ENCODE results near the gene ETS1.

ETS1 gene

GRCh38 chr11:128610721-128611617, 23.6 kb upstream of the ETS1 start:
- Histone ChIP-seq H3K27me3 (ENCODE audit: low read depth) (no peaks in the 10 kb centered on the region), H3K4me1 (no peaks in the 10 kb centered on the region), H3K4me3 (no peak overlapping the region), H3K36me3 (replicated peaks) (no peaks in the 10 kb centered on the region), H3K9me3 (no peaks in the 10 kb centered on the region)
- DNase-seq (ENCODE audit: low spot score in 2 of 2): no peak
- in situ Hi-C loops (cut with MboI; ENCODE audit: low sequenced_read_pairs): no loop called here

DNA sequence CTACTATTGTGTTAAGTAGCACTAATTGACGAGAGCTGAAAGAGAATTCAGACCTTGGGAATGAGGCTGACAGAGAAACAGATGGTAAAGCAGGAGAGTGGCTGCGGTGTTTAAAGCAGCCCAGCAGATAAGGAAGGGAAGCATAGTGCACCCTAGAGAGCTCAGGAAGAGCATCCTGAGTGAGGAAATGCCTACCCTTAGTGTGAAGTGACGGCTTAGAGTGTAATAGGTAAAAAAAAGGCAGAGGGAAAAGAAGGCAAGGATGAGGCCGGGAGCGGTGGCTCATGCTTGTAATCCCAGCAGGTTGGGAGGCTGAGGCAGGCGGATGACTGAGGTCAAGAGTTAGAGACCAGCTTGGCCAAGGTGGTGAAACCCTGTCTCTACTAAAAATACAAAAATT, 22.4 kb upstream of the ETS1 start:
- no peak overlapping the region for H3K4me3 ChIP-seq
- DNase-seq (ENCODE audit: low spot score in 2 of 2): no peak
- no peaks in the 10 kb centered on the region for H3K9me3 ChIP-seq
- no peaks in the 10 kb centered on the region for H3K36me3 ChIP-seq (replicated peaks)
- H3K27me3 ChIP-seq (ENCODE audit: low read depth): no peaks in the 10 kb centered on the region
- in situ Hi-C loops (cut with MboI; ENCODE audit: low sequenced_read_pairs): no loop called here
- H3K4me1 ChIP-seq: no peaks in the 10 kb centered on the region

DNA sequence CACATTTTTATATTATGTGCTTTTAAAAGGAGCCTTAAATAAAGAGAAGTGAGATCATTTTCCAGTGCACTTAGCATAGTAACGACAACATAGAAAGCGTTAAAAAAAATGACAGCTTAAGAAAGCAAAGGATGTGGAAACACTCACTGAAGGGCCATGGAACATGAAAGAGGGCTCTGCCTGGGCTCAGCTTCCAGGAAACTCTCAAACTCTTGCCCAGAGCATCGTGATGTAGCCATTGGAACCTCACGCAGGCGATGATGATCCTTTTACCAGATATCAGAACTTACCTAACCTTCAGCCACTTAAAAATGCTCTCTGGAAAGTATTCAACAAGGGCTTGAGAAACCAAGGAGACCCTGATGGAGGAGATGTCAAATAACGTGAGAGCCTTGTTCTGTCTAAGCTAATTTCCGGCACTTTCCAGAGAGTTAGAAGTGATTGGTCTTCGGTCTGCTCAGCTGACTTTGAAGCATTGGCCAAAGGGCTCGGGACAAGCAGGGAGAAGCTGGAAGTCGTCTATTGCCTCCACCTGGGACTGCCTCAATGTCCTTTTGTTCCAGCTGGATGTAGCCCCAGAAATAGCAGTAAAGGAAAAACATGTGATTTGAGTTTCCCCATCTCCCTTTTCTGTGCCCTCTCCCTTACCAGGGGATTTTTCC, 21.5 kb upstream of the ETS1 start:
- Histone ChIP-seq H3K27me3 (ENCODE audit: low read depth) (no peaks in the 10 kb centered on the region), H3K9me3 (no peaks in the 10 kb centered on the region), H3K4me1 (no peaks in the 10 kb centered on the region), H3K4me3 (no peak overlapping the region), H3K36me3 (replicated peaks) (no peaks in the 10 kb centered on the region)
- in situ Hi-C loops (cut with MboI; ENCODE audit: low sequenced_read_pairs): no loop called here
- no peak for DNase-seq (ENCODE audit: low spot score in 2 of 2)

DNA sequence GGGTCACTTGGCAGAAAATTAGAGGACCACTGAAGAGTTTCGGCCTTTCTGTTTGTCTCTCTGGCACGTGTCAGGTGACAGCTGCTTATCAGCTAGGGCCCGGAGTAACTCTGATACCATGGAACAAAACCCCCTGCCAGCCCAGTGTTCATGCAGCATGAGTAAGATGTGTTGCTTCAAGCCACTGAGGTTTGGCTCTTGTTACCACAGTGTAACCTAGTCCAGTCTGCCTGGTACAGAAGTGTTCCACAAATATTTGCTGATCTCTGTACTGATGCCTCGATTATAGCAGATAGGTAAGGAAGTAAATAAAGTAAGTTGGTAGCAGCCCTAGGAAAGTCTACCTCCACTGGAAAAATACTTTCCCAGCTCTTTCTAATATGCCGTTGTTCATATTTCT, 20.5 kb upstream of the ETS1 start:
- no peaks in the 10 kb centered on the region for H3K4me1 ChIP-seq
- in situ Hi-C loops (cut with MboI; ENCODE audit: low sequenced_read_pairs): no loop called here
- no peak overlapping the region for H3K4me3 ChIP-seq
- DNase-seq (ENCODE audit: low spot score in 2 of 2): no peak
- no peaks in the 10 kb centered on the region for H3K27me3 ChIP-seq (ENCODE audit: low read depth)
- H3K36me3 ChIP-seq (replicated peaks): no peaks in the 10 kb centered on the region
- no peaks in the 10 kb centered on the region for H3K9me3 ChIP-seq

DNA sequence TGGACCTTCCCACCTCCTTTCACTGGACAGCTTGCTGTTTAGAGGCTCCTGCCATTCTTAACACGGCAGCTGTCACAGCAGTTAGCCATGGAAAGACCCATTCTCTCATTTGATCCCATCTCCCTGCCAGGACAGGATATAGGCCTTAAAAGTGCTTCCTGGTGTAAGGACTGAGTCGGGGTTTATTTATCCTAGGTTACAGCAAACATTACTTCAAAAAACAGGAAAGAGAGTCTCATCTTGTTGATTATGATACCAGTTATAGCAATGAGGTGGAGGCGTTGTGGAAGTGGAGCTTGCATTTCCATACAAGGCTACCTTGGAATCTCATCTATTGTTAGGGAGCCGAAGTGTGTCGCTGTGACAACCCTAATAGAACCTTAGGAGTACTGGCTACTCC, 17.4 kb upstream of the ETS1 start:
- Histone ChIP-seq H3K27me3 (ENCODE audit: low read depth) (no peaks in the 10 kb centered on the region), H3K9me3 (no peaks in the 10 kb centered on the region), H3K4me1 (no peaks in the 10 kb centered on the region), H3K36me3 (replicated peaks) (no peaks in the 10 kb centered on the region), H3K4me3 (no peak overlapping the region)
- in situ Hi-C loops (cut with MboI; ENCODE audit: low sequenced_read_pairs): no loop called here
- no peak for DNase-seq (ENCODE audit: low spot score in 2 of 2)

DNA sequence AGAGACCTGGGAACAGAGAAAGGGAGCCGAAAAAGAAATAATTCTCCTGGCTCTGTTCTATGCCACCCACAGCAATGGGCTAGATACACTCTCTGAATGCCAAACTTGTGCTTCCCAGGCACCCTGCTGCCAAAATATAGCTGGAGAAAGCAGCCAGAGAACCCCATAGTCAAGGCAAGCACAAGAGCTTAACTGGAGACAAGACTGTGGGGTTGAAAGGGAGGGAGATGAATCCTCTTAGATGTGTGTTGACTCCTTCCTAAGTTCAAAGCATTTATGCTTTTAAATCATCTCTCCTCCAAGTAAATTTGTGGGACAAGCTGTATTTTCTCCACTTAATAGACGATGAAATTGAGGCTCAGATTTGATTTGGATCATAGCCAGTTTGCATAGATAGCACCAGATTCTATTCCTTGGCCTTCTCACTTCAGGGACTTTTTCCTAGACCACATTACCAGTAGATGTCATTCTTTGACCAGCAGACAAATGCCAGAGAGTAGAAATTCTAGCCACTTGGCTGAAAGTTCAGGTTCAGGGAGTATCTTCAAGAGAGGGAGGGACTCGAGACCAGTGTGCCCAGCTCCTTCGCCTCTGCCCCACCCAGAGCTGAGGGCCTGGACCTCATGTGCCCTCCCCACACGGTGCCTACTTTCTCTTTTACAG, 16.5 kb upstream of the ETS1 start:
- DNase-seq (ENCODE audit: low spot score in 2 of 2): no peak
- no peak overlapping the region for H3K4me3 ChIP-seq
- in situ Hi-C loops (cut with MboI; ENCODE audit: low sequenced_read_pairs): no loop called here
- H3K9me3 ChIP-seq: no peaks in the 10 kb centered on the region
- no peaks in the 10 kb centered on the region for H3K36me3 ChIP-seq (replicated peaks)
- H3K27me3 ChIP-seq (ENCODE audit: low read depth): no peaks in the 10 kb centered on the region
- H3K4me1 ChIP-seq: peaks cover 7% of the 10 kb centered on the region

DNA sequence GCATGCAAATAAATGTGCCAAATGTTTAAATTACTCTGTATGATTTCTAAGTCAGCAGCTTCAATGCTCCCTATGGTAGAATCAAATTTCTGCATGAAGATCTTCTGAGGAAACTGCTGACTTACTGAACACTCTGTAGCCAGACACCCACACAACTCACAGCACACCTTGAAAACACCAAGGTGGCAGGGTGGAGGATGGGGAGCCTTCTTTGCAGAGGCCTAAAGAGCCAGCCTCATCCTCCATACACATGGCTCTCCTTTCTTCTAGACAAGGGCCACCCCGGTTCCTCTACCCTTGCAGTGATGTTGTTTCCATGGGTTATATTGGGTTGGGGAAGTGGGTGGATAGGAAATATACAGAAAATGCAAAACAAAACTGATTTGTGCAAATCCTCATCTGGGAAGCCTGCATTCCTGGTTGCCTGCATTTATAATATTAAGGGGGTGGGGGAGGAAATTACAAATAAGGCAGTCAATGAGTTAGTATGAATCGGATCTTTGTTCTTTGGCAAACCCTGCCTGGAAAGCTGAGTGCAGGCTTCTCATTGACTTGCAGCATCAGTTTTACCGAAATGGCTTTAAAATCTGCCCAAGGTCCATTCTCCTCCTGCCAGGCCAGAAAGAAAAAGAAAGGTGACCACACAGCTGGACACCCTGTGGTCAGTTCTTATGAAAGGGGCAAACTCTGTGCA, 15.8 kb upstream of the ETS1 start:
- Histone ChIP-seq H3K36me3 (replicated peaks) (no peaks in the 10 kb centered on the region), H3K9me3 (no peaks in the 10 kb centered on the region), H3K27me3 (ENCODE audit: low read depth) (no peaks in the 10 kb centered on the region), H3K4me1 (peaks cover 11% of the 10 kb centered on the region), H3K4me3 (no peak overlapping the region)
- no peak for DNase-seq (ENCODE audit: low spot score in 2 of 2)
- in situ Hi-C loops (cut with MboI; ENCODE audit: low sequenced_read_pairs): no loop called here

- no peak for DNase-seq (ENCODE audit: low spot score in 2 of 2)
- Histone ChIP-seq H3K27me3 (ENCODE audit: low read depth) (no peaks in the 10 kb centered on the region), H3K4me1 (peaks cover 18% of the 10 kb centered on the region), H3K4me3 (no peak overlapping the region), H3K36me3 (replicated peaks) (no peaks in the 10 kb centered on the region), H3K9me3 (no peaks in the 10 kb centered on the region)
- in situ Hi-C loops (cut with MboI; ENCODE audit: low sequenced_read_pairs): no loop called here
Measured at GRCh38 chr11:128599729-128600128, 12.4 kb upstream of the ETS1 start.

- no peaks in the 10 kb centered on the region for H3K9me3 ChIP-seq
- DNase-seq (ENCODE audit: low spot score in 2 of 2): peak in 1 of 2 experiments; percentile 78
- H3K36me3 ChIP-seq (replicated peaks): no peaks in the 10 kb centered on the region
- H3K4me3 ChIP-seq: no peak overlapping the region
- H3K4me1 ChIP-seq: peaks cover 26% of the 10 kb centered on the region
- H3K27me3 ChIP-seq (ENCODE audit: low read depth): no peaks in the 10 kb centered on the region
- in situ Hi-C loops (cut with MboI; ENCODE audit: low sequenced_read_pairs): no loop called here
Measured at GRCh38 chr11:128598506-128599150, 11.3 kb upstream of the ETS1 start.

GRCh38 chr11:128598096-128598495, 10.7 kb upstream of the ETS1 start:
- Histone ChIP-seq H3K27me3 (ENCODE audit: low read depth) (no peaks in the 10 kb centered on the region), H3K4me1 (peaks cover 29% of the 10 kb centered on the region), H3K9me3 (no peaks in the 10 kb centered on the region), H3K36me3 (replicated peaks) (no peaks in the 10 kb centered on the region), H3K4me3 (no peak overlapping the region)
- peak; percentile 61 to 81 for DNase-seq (ENCODE audit: low spot score in 2 of 2)
- in situ Hi-C loops (cut with MboI; ENCODE audit: low sequenced_read_pairs): no loop called here

GRCh38 chr11:128597209-128597608, 9.9 kb upstream of the ETS1 start:
- Histone ChIP-seq H3K4me1 (peaks cover 38% of the 10 kb centered on the region), H3K9me3 (no peaks in the 10 kb centered on the region), H3K4me3 (no peak overlapping the region), H3K27me3 (ENCODE audit: low read depth) (no peaks in the 10 kb centered on the region), H3K36me3 (replicated peaks) (no peaks in the 10 kb centered on the region)
- in situ Hi-C loops (cut with MboI; ENCODE audit: low sequenced_read_pairs): no loop called here
- DNase-seq (ENCODE audit: low spot score in 2 of 2): no peak

- Histone ChIP-seq H3K27me3 (ENCODE audit: low read depth) (no peaks in the 10 kb centered on the region), H3K4me1 (peaks cover 38% of the 10 kb centered on the region), H3K36me3 (replicated peaks) (no peaks in the 10 kb centered on the region), H3K9me3 (no peaks in the 10 kb centered on the region), H3K4me3 (no peak overlapping the region)
- in situ Hi-C loops (cut with MboI; ENCODE audit: low sequenced_read_pairs): no loop called here
- no peak for DNase-seq (ENCODE audit: low spot score in 2 of 2)
Measured at GRCh38 chr11:128596250-128596649, 8.9 kb upstream of the ETS1 start.

DNA sequence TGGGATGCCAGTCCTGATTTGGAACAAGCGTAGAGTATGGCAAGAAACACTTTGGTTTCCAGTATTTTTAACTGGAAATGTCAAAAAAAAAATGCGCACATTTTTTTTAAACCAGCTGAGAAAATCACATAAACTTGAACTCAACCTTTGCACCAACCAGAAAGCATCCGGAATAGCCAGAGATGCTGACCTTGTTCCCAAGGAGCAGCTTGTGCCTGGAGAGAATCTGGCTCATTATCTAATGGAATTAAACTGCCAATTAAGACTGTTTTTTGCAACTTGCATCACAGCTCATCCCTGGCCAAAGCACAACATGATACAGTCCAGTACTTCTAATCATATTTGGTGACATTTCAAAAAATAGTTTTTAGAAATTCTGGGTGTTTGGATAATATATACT, 8.4 kb upstream of the ETS1 start:
- DNase-seq (ENCODE audit: low spot score in 2 of 2): no peak
- no peak overlapping the region for H3K4me3 ChIP-seq
- peaks cover 38% of the 10 kb centered on the region for H3K4me1 ChIP-seq
- H3K27me3 ChIP-seq (ENCODE audit: low read depth): no peaks in the 10 kb centered on the region
- in situ Hi-C loops (cut with MboI; ENCODE audit: low sequenced_read_pairs): no loop called here
- no peaks in the 10 kb centered on the region for H3K36me3 ChIP-seq (replicated peaks)
- H3K9me3 ChIP-seq: no peaks in the 10 kb centered on the region

Data from HAP-1 (cell line).